Stimulated activated CD8-positive, alpha-beta memory T cell treated with anti-CD3 and anti-CD28 coated beads, Interleukin-4, amount 100 ng/mL, for 24 hours (primary cell): ENCODE measurements around the gene TAF7.
"Not testable (repeated sequence)": the region's sequence is repeated elsewhere in the genome, so short reads cannot be mapped to it uniquely, and the experiment has no call there.

Source experiments
- DNase-seq: peaks from one replicate; pipeline ENCODE4 v3.0.0-alpha.2; 2020; ENCODE audit warnings: low read depth

The TAF7 gene

GRCh38 chr5:141338538-141339306, 18.1 kb upstream of the TAF7 start, which contains the start of gene PCDHGA2:
Gene PCDHGA2 (plus strand): TSS chr5:141338760.
- no peak for DNase-seq

- DNase-seq, result not testable (repeated sequence)
These were observed 12.0 kb upstream of the TAF7 start for GRCh38 chr5:141332571-141332970.

- DNase-seq, result no peak
These were observed 9.9 kb upstream of the TAF7 start, which contains the start of gene PCDHGA1 for GRCh38 chr5:141330299-141331080. Gene PCDHGA1 (plus strand): TSS chr5:141330514.

- DNase-seq, result no peak
These were observed 7.6 kb upstream of the TAF7 start for GRCh38 chr5:141328231-141328630.

- peak; percentile 44 for DNase-seq
These were observed 5.7 kb upstream of the TAF7 start for GRCh38 chr5:141326088-141326854.

GRCh38 chr5:141322261-141322660, 1.7 kb upstream of the TAF7 start:
- DNase-seq, result no peak

- DNase-seq, result no peak
These were observed 885 bp downstream of the TAF7 start for GRCh38 chr5:141319699-141320098.

GRCh38 chr5:141319202-141319601, 1.4 kb downstream of the TAF7 start:
- no peak for DNase-seq

GRCh38 chr5:141316963-141317362, 3.6 kb downstream of the TAF7 start:
- DNase-seq, result not testable (repeated sequence)

GRCh38 chr5:141313711-141314110, 6.9 kb downstream of the TAF7 start:
- no peak for DNase-seq

- no peak for DNase-seq
These were observed 14.0 kb downstream of the TAF7 start for GRCh38 chr5:141306630-141307029.

GRCh38 chr5:141303756-141304155, 16.8 kb downstream of the TAF7 start, which contains the start of gene SLC25A2:
Gene SLC25A2 (minus strand): TSS chr5:141304049. CDS start chr5:141303865, 184 bp downstream.
- no peak for DNase-seq

- DNase-seq, result no peak
These were observed 22.2 kb downstream of the TAF7 start for GRCh38 chr5:141298376-141298775.

GRCh38 chr5:141272906-141273305, 47.7 kb downstream of the TAF7 start:
- DNase-seq, result no peak

GRCh38 chr5:141269195-141269594, 51.4 kb downstream of the TAF7 start:
- no peak for DNase-seq
